SIG-M5 treated with dmso at 0.1 percent for 504 hours (cell line): ENCODE results near the gene CCDC186.
"Not testable (repeated sequence)": the region's sequence is repeated elsewhere in the genome, so short reads cannot be mapped to it uniquely, and the experiment has no call there.

Experiments used
- DNase-seq: peaks from one replicate; lab custom pipeline; 2025; ENCODE audit not compliant: unreplicated experiment; lab: John Stamatoyannopoulos, UW

The CCDC186 gene

GRCh38 chr10:114174695-114175188 is 739 bp upstream of the CCDC186 start:
- peak; percentile 91 for DNase-seq

GRCh38 chr10:114173603-114173920 is 441 bp downstream of the CCDC186 start:
- no peak for DNase-seq

- DNase-seq = no peak
Observed at GRCh38 chr10:114172776-114173602, 1.0 kb downstream of the CCDC186 start.

- no peak for DNase-seq
Observed at GRCh38 chr10:114172216-114172615, 1.8 kb downstream of the CCDC186 start.

GRCh38 chr10:114168450-114169009 is 5.5 kb downstream of the CCDC186 start:
- DNase-seq = no peak

GRCh38 chr10:114167985-114168384 is 6.0 kb downstream of the CCDC186 start:
- DNase-seq = no peak

GRCh38 chr10:114166494-114166893 is 7.5 kb downstream of the CCDC186 start:
- no peak for DNase-seq

- DNase-seq = no peak
Observed at GRCh38 chr10:114166043-114166442, 8.0 kb downstream of the CCDC186 start.

GRCh38 chr10:114163062-114163461 is 10.9 kb downstream of the CCDC186 start:
- DNase-seq = no peak

GRCh38 chr10:114157912-114158311 is 16.1 kb downstream of the CCDC186 start:
- DNase-seq = no peak

GRCh38 chr10:114151892-114152291 is 22.1 kb downstream of the CCDC186 start:
- no peak for DNase-seq

GRCh38 chr10:114151486-114151885 is 22.5 kb downstream of the CCDC186 start:
- no peak for DNase-seq

GRCh38 chr10:114149476-114149875 is 24.5 kb downstream of the CCDC186 start:
- not testable (repeated sequence) for DNase-seq

GRCh38 chr10:114143160-114143559 is 30.8 kb downstream of the CCDC186 start:
- DNase-seq = no peak

- no peak for DNase-seq
Observed at GRCh38 chr10:114142018-114142417, 32.0 kb downstream of the CCDC186 start.

GRCh38 chr10:114140827-114141226 is 33.2 kb downstream of the CCDC186 start:
- DNase-seq = not testable (repeated sequence)

GRCh38 chr10:114140036-114140435 is 34.0 kb downstream of the CCDC186 start:
- no peak for DNase-seq

GRCh38 chr10:114138581-114138980 is 35.4 kb downstream of the CCDC186 start:
- DNase-seq = no peak

- no peak for DNase-seq
Observed at GRCh38 chr10:114135476-114135875, 38.5 kb downstream of the CCDC186 start.

GRCh38 chr10:114131094-114131493 is 42.9 kb downstream of the CCDC186 start:
- DNase-seq = peak; percentile 61

GRCh38 chr10:114121031-114121430 is 53.0 kb downstream of the CCDC186 start:
- no peak for DNase-seq

GRCh38 chr10:114118514-114118913 is 55.5 kb downstream of the CCDC186 start:
- no peak for DNase-seq

- no peak for DNase-seq
Observed at GRCh38 chr10:114117728-114118127, 56.3 kb downstream of the CCDC186 start.
